ENCODE measurements around the gene MTFP1.
"Not testable (repeated sequence)": the region's sequence is repeated elsewhere in the genome, so short reads cannot be mapped to it uniquely, and the experiment has no call there.

MTFP1 gene

DNA sequence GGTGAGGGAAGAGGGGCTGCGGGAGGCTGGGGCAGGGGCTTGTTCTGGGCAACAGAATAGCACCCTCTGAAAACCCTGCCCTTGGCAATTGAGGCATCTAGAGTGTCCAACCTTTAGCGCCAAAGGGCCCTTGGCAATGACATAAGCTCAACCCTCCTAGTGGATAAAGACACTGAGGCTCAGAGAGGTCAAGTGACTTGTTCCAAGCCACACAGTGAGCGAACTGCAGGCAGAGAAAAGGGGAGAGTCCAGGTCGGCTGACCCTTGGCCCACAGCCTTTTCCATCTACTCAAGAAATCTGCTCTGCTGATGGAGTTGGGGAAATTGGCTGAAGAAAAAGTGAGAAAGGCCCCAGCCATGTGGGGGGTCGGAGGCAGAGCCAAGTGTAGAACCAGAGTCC is 25.9 kb upstream of the MTFP1 start:
- Histone ChIP-seq H3K36me3 (peaks cover 7% of the 10 kb centered on the region; the same call in 1 of the 2 replicates), H3K27ac (no peak overlapping the region), H3K27me3 (ENCODE audit: insufficient read depth, low read depth, severe bottlenecking) (no peaks in the 10 kb centered on the region), H3K4me3 (ENCODE audit: low read depth, low read length) (no peak overlapping the region), H3K9me3 (ENCODE audit: severe bottlenecking) (no peaks in the 10 kb centered on the region)
- TF ChIP-seq CTCF (IDR thresholded peaks at IDR 0.05; ENCODE audit: low read depth, low read length): no peak
- no peak for DNase-seq

DNA sequence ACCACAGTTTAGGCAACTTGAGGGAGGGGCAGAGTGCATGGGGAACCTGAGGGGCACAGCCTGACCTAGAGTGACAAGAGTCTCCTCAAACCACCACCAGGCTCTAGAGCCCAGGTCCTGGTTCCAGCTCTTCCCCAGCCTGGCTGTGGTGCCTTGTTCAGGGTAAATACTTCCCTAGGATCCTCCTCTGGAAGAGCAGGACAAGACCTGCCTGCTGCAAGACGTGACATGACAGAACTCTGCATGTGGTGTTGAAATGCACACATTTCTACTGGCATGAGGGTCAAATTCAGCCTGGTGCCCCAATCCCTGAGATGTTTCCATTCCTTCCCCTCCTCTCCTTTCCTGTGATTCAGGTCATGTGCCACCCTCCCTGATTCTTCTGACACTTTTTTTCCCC is 25.4 kb upstream of the MTFP1 start:
- H3K27ac ChIP-seq: no peak overlapping the region
- no peak for DNase-seq
- H3K27me3 ChIP-seq (ENCODE audit: insufficient read depth, low read depth, severe bottlenecking): no peaks in the 10 kb centered on the region
- H3K9me3 ChIP-seq (ENCODE audit: severe bottlenecking): no peaks in the 10 kb centered on the region
- H3K4me3 ChIP-seq (ENCODE audit: low read depth, low read length): no peak overlapping the region
- peaks cover 7% of the 10 kb centered on the region; the same call in 1 of the 2 replicates for H3K36me3 ChIP-seq
- TF ChIP-seq CTCF (IDR thresholded peaks at IDR 0.05; ENCODE audit: low read depth, low read length): no peak

DNA sequence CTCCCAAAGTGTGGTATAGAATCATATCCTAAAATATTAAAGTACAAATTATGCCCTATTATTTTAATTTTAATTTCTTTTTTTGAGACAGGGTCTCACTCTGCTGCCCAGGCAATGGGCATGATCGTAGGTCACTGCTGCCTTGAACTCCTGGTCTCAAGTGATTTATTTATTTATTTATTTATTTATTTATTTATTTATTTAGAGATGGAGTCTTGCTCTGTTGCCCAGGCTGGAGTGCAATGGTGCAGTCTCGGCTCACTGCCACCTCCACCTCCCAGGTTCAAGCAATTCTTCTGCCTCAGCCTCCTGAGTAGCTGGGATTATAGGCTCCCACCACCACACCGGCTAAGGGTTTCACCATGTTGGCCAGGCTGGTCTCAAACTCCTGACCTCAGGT is 24.5 kb upstream of the MTFP1 start:
- not testable (repeated sequence) for H3K4me3 ChIP-seq (ENCODE audit: low read depth, low read length); H3K27ac ChIP-seq; DNase-seq; H3K36me3 ChIP-seq; H3K27me3 ChIP-seq (ENCODE audit: insufficient read depth, low read depth, severe bottlenecking); H3K9me3 ChIP-seq (ENCODE audit: severe bottlenecking)

DNA sequence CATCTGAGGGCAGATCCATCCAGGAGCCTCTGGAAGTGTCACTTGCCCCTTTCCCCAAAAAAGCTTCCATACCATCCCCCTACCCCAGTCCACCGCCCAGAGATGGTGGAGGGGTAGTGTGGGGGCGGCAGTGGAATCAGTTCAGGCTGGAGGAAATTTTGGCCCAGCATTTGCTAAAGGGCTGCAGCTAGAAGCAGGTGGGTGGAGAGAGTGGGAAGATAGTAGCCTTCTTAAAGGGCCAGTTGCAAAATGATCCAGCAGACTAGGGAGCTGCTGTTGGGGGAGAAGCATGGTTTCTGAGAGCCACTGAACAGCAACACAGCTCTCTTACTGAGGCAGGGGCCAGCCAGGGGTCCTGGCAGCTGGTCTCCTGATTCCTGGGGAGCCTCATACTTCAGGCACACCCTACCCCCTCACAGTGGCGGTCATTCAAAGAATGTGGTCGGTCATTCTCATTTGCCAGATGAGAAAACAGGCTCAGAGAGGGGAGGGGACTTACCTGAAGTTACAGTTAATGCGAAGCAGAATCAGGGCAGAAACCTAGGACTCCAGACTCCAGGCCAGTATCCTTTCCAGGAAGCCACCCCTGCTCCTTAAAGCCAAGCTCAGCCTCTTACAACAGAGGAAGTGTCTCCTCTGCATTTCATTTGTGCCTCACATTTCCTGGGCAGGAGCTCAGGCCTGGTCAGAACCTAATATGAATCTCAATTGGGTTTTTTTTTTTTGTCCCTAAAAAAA is 23.4 kb upstream of the MTFP1 start:
- Histone ChIP-seq H3K9me3 (ENCODE audit: severe bottlenecking) (no peaks in the 10 kb centered on the region), H3K36me3 (peaks cover 16% of the 10 kb centered on the region), H3K27me3 (ENCODE audit: insufficient read depth, low read depth, severe bottlenecking) (no peaks in the 10 kb centered on the region), H3K4me3 (ENCODE audit: low read depth, low read length) (no peak overlapping the region), H3K27ac (no peak overlapping the region)
- no peak for DNase-seq
- no peak for TF ChIP-seq CTCF (IDR thresholded peaks at IDR 0.05; ENCODE audit: low read depth, low read length)

- peaks cover 20% of the 10 kb centered on the region for H3K36me3 ChIP-seq
- not testable (repeated sequence) for H3K27me3 ChIP-seq (ENCODE audit: insufficient read depth, low read depth, severe bottlenecking); DNase-seq; H3K9me3 ChIP-seq (ENCODE audit: severe bottlenecking); H3K27ac ChIP-seq; H3K4me3 ChIP-seq (ENCODE audit: low read depth, low read length)
Measured at GRCh38 chr22:30402766-30403104, 22.8 kb upstream of the MTFP1 start.

- Histone ChIP-seq H3K27ac (no peak overlapping the region), H3K36me3 (peaks cover 28% of the 10 kb centered on the region), H3K4me3 (ENCODE audit: low read depth, low read length) (no peak overlapping the region), H3K9me3 (ENCODE audit: severe bottlenecking) (no peaks in the 10 kb centered on the region), H3K27me3 (ENCODE audit: insufficient read depth, low read depth, severe bottlenecking) (no peaks in the 10 kb centered on the region)
- TF ChIP-seq CTCF (IDR thresholded peaks at IDR 0.05; ENCODE audit: low read depth, low read length): no peak
- no peak for DNase-seq
Measured at GRCh38 chr22:30404307-30404706, 21.3 kb upstream of the MTFP1 start.

DNA sequence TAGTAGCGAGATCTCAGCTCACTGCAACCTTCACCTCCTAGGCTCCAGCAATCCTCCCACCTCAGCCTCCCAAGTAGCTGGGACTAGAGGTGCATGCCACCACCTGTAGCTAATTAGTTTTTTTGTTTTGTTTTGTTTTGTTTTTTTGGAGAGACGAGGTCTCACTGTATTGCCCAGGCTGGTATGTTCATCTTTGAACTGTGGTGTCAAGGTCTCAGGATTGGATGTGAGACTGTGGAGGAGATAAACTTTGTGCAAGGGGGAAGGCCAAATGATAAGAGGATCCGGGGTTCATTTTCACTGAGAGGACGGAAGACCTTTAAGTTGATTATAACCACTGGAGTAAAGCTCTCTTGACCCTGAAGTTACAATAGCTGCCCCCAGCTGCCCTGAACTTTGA is 19.8 kb upstream of the MTFP1 start:
- H3K9me3 ChIP-seq (ENCODE audit: severe bottlenecking): no peaks in the 10 kb centered on the region
- TF ChIP-seq CTCF (IDR thresholded peaks at IDR 0.05; ENCODE audit: low read depth, low read length): no peak
- peaks cover 31% of the 10 kb centered on the region for H3K36me3 ChIP-seq
- H3K27ac ChIP-seq: no peak overlapping the region
- no peak overlapping the region for H3K4me3 ChIP-seq (ENCODE audit: low read depth, low read length)
- H3K27me3 ChIP-seq (ENCODE audit: insufficient read depth, low read depth, severe bottlenecking): no peaks in the 10 kb centered on the region
- DNase-seq: no peak

Data from WERI-Rb-1 (cell line).